ENCODE data around the gene P2RY14. TPM values are rescaled to one million over a fixed set of nuclear protein-coding genes. Genes with fewer than 3 reads are reported as not detected.
"Not testable (repeated sequence)": the region's sequence is repeated elsewhere in the genome, so short reads cannot be mapped to it uniquely, and the experiment has no call there.

P2RY14 gene
- total RNA-seq, 8 experiments from 2014 or later, result 0.29 to 5.6 (median 1.3) TPM

DNA sequence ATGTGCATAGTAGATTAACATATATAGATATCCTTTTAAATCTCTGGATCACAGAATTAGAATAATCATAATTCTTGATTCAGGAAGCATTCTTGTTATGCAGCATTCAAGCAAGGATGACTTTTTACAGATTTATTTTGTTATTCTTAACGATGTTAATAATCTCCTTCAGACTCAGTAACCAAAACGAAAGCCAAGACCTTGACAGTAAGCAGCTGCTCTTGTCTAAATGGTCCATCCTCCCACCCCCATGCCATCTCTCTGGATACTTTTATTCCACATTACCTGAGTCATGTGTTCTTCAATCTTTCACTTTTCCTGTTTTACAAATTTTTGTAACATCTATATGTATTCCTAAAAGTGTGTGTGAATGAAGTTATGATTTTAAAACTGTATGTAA, 42.0 kb downstream of the P2RY14 start:
- Histone ChIP-seq H3K4me3 (no peak overlapping the region), H3K27ac (no peak overlapping the region), H3K4me1 (replicated peaks in 1 of 2) (no peaks in the 10 kb centered on the region)
- in situ Hi-C loops (cut with MboI; ENCODE audit: low pct_unique_long_range_greater_than_20kb in 2 of 9, low sequenced_read_pairs in 9 of 9, unreplicated experiment in 9 of 9), result no loop called here
- ATAC-seq (replicated peaks in 6 of 8), result peak in 1 of 8 experiments; percentile 68
- 0 to 100% (median 89%) methylated on average over 1 to 2 of the region's 2 CpGs; no CpG with 5 or more reads in 1 of the 10 experiments for WGBS, 10 experiments

DNA sequence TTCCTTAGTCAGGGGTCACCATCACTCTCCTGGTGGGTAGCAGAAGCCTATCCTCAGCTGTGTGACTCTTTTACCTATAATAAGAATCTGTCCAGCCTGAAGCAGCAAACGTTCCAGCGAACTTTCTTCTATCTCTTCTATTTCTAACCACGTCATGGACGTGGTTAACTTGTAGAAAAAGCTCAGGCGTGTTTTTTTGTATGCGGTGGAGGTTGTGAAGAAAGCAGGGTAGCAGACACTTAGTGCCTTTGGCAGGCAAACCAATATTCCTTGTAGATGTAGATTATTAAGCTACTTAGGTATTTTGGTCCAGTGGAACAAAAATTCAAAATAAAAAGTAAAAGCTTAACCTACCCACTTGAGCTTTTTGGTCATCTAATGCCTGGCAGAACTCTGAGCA, 43.5 kb downstream of the P2RY14 start:
- 18 to 100% (median 95%) methylated on average over 2 to 6 of the region's 6 CpGs; no CpG with 5 or more reads in 2 of the 10 experiments for WGBS, 10 experiments
- in situ Hi-C loops (cut with MboI; ENCODE audit: low pct_unique_long_range_greater_than_20kb in 2 of 9, low sequenced_read_pairs in 9 of 9, unreplicated experiment in 9 of 9), result no loop called here
- H3K4me1 ChIP-seq (replicated peaks in 1 of 2), result no peaks in the 10 kb centered on the region

DNA sequence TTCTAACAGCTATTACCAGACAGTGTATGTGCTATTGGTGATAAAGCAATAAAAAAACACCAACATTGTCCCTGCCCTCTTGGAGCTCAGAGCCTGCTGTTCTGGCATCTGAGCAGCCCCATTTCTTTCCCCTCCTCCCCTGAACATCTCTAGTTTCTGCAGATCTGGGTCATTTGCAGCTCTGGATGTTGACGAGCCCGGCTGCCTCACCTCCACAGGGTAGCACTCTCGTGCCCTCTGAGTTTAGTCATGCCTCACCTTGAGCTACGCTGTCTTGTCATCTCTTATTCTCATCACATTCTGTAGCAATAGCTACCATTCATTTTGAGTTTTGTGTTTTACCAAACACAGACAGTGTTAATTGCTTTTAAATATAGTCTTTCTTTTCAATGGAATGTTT, 45.4 kb downstream of the P2RY14 start:
- ATAC-seq (replicated peaks in 6 of 8), result no peak
- no peak overlapping the region for H3K4me3 ChIP-seq
- WGBS, 10 experiments, result 61 to 89% (median 74%) methylated on average over 1 to 4 of the region's 4 CpGs; no CpG with 5 or more reads in 4 of the 10 experiments
- no peak overlapping the region for H3K27ac ChIP-seq
- in situ Hi-C loops (cut with MboI; ENCODE audit: low pct_unique_long_range_greater_than_20kb in 2 of 9, low sequenced_read_pairs in 9 of 9, unreplicated experiment in 9 of 9), result no loop called here
- H3K4me1 ChIP-seq (replicated peaks in 1 of 2), result peaks cover 5 to 6% of the 10 kb centered on the region in 2 donors

More for the DNA sequence above, 43.5 kb downstream of the P2RY14 start:
- Histone ChIP-seq H3K4me3 (no peak overlapping the region), H3K27ac (no peak overlapping the region)
- no peak for ATAC-seq (replicated peaks in 6 of 8)

DNA sequence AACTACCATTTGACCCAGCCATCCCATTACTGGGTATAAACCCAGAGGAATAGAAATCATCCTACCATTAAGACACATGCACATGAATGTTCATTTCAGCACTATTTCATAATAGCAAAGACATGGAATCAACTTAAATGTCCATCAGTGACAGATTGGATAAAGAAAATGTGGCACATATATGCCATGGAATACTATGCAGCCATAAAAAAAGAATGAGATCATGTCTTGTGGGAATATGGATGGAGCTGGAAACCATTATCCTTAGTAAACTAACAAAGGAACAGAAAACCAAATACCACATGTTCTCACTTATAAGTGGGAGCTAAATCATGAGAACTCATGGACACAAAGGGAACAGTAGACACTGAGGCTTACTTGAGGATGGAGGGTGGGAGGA, 45.9 kb downstream of the P2RY14 start:
- not testable (repeated sequence) for ATAC-seq (replicated peaks in 6 of 8)

DNA sequence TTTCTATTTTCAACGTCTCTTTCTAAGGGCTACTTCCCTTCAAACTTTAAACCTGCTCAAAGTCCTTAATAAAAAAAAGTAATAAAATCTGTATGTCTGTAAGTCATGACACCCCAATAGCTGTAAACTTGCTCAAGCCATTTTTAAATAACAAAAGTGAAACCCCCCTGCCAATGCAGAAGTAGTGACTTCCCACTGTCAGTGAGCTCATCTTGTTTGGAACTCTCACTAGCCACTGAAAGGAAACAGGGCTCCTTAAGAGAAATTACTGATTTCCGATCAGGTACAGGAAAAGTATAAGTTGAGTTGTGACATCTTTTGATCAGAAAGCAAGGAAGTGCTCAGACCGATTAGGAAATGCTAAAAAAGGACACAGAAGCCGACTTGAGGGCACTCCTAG, 47.7 kb downstream of the P2RY14 start:
- in situ Hi-C loops (cut with MboI; ENCODE audit: low pct_unique_long_range_greater_than_20kb in 2 of 9, low sequenced_read_pairs in 9 of 9, unreplicated experiment in 9 of 9), result no loop called here
- no peak overlapping the region for H3K27ac ChIP-seq
- peaks cover 5 to 6% of the 10 kb centered on the region in 2 donors for H3K4me1 ChIP-seq (replicated peaks in 1 of 2)
- no peak overlapping the region for H3K4me3 ChIP-seq
- no peak for ATAC-seq (replicated peaks in 6 of 8)
- 20 to 89% (median 55%) methylated on average over 1 to 4 of the region's 4 CpGs for WGBS, 10 experiments

More for the DNA sequence above, 45.9 kb downstream of the P2RY14 start:
- H3K4me1 ChIP-seq (replicated peaks in 1 of 2); in situ Hi-C loops (cut with MboI; ENCODE audit: low pct_unique_long_range_greater_than_20kb in 2 of 9, low sequenced_read_pairs in 9 of 9, unreplicated experiment in 9 of 9); H3K27ac ChIP-seq; H3K4me3 ChIP-seq: not testable (repeated sequence)

DNA sequence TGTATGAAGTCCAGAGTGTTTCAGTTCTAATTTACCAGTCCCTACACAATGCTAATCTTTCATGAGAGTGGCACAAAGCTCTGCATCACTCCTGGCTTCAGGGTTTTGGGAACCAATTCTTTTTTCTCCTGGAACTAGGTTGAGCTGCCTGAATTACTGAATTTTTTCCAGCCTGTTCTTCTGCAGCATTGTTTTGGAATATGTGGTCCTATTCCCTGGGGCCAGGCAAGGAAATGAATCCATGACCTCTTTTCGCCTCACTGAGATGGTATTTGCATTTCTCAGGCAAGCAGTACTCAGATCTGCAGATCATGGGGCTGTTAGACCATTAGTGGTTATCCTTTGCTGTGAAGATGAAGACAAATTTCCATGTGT, 49.7 kb downstream of the P2RY14 start:
- in situ Hi-C loops (cut with MboI; ENCODE audit: low pct_unique_long_range_greater_than_20kb in 2 of 9, low sequenced_read_pairs in 9 of 9, unreplicated experiment in 9 of 9), result no loop called here
- H3K4me3 ChIP-seq, result no peak overlapping the region
- H3K4me1 ChIP-seq (replicated peaks in 1 of 2), result peaks cover 5 to 6% of the 10 kb centered on the region in 2 donors
- ATAC-seq (replicated peaks in 6 of 8), result peak in 7 of 8 experiments; percentile 5 to 49 (median 29)
- whole genome bisulfite sequencing, 10 experiments, result 0 to 100% (median 60%) methylated on average over 1 of the region's 1 CpG; no CpG with 5 or more reads in 3 of the 10 experiments
- no peak overlapping the region for H3K27ac ChIP-seq

DNA sequence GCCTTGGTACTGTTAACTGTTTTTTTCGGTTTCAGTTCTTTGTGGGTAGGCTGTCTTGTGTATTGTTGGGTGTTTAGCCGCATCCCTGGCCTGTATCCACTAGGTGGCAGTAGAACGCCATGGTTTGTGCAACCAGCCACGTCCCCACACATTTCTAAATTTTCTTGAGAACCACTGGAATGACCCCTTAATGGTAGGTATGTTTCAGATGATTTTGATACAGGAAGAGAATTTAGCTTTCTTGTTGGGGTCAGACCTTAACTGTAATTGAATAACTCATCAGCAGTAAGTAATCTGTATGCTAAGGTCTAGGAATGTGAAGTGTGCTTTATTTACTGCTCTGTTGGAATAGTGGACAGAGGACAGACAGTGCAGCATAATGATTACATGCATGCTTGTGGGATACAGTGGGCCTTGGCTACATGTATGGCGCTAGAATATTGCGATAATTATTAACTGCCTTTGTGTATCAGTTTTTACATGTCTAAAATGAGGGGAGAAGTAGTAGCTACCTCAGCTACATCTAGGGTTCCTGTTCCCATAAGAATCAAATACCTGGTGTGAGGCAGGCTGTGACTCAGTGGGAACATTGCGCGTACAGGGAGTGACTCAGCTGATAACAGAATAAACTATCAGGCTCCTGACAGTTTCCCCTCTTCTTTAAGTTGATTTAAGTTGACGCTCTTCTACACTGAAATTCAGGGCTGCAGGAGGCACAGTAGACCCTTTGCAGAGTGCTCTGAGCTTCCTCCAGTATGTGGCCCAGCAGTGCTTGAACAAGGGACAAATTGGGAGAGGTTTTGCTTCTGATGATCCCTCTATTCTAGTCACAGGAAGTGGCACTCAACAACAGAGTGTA, 50.3 kb downstream of the P2RY14 start:
- 0 to 100% (median 35%) methylated on average over 1 to 7 of the region's 9 CpGs; no CpG with 5 or more reads in 1 of the 10 experiments for WGBS, 10 experiments
- peak; percentile 77 to 94 (median 84) for ATAC-seq (replicated peaks in 6 of 8)
- no peak overlapping the region for H3K4me3 ChIP-seq
- in situ Hi-C loops (cut with MboI; ENCODE audit: low pct_unique_long_range_greater_than_20kb in 2 of 9, low sequenced_read_pairs in 9 of 9, unreplicated experiment in 9 of 9), result no loop called here
- H3K27ac ChIP-seq, result no peak overlapping the region
- peaks cover 5 to 6% of the 10 kb centered on the region in 2 donors for H3K4me1 ChIP-seq (replicated peaks in 1 of 2)

DNA sequence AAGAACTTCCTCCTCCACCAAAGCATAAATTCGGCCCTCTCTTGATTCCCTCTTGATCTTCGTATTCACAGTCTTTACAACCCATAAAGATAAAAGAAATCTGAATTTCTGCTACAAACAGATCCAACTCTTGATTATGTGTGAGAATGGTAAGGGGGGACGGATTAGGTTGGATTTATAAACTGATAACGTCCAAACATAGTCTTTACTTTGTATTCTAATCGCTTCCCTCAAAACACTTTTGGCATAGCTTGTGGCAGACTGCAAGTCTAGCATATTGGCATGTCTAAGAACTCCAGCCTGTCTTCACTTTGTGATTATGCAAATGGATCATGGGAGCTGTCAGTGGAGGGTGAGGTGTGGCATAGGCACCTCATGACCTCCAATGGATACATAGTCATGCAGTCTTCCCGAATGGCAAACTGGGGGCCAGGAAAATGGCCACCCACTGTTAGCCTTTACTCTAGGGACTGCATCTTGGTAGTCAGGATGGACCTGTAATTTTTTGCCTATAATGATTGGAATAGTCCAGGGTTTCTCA, 51.0 kb downstream of the P2RY14 start:
- H3K4me3 ChIP-seq, result no peak overlapping the region
- peak; percentile 14 to 88 (median 38) for ATAC-seq (replicated peaks in 6 of 8)
- in situ Hi-C loops (cut with MboI; ENCODE audit: low pct_unique_long_range_greater_than_20kb in 2 of 9, low sequenced_read_pairs in 9 of 9, unreplicated experiment in 9 of 9), result no loop called here

DNA sequence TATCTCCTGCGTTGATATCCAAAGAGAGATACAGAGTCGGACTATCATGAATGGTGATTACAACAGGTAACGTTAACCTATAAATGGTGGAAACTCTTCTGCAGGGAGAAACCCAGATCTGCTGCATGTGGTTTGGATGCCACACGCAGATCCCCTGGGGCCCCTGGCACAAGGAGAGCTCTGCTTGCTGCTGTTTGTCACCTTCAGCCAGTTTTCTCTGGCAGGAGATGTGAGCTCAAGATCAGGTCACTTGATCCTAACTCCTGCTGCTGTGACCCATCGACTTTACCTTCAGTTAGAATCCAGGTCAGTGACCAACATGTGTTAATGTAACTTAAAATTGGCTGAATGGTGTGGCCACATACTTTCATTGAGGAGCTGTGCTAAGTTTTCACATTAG, 51.5 kb downstream of the P2RY14 start:
- in situ Hi-C loops (cut with MboI; ENCODE audit: low pct_unique_long_range_greater_than_20kb in 2 of 9, low sequenced_read_pairs in 9 of 9, unreplicated experiment in 9 of 9), result no loop called here
- Histone ChIP-seq H3K4me3 (no peak overlapping the region), H3K4me1 (replicated peaks in 1 of 2) (peaks cover 5 to 6% of the 10 kb centered on the region in 2 donors), H3K27ac (no peak overlapping the region)
- WGBS, 10 experiments, result 82 to 100% (median 92%) methylated on average over 1 to 5 of the region's 5 CpGs; no CpG with 5 or more reads in 2 of the 10 experiments
- ATAC-seq (replicated peaks in 6 of 8), result no peak

More for the DNA sequence above, 51.0 kb downstream of the P2RY14 start:
- Histone ChIP-seq H3K4me1 (replicated peaks in 1 of 2) (peaks cover 5 to 6% of the 10 kb centered on the region in 2 donors), H3K27ac (no peak overlapping the region)
- 13 to 100% (median 77%) methylated on average over 1 to 6 of the region's 6 CpGs; no CpG with 5 or more reads in 1 of the 10 experiments for WGBS, 10 experiments

DNA sequence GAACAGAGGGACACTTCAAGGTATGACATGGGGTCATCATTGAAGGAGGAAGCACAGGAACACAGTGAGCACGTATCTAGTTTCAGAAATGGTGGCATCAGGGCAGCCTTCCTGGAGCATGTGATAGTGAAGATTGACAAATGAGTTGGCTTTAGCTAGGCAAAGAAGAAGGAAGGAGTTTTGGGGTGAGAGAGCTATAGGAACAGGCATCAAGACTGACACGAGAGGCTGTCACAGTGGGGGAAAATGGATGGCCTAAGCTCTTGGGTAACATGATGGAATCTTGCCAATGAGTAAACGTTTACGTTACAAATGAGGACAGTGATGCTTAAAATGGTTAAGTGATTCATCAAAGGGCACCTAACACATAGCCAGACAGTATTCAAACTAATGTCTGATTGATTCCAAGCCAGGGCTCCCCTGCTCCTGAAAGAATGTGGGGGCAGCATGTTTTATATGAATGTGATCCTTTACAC, 52.2 kb downstream of the P2RY14 start:
- Histone ChIP-seq H3K4me1 (replicated peaks in 1 of 2) (peaks cover 5 to 6% of the 10 kb centered on the region in 2 donors), H3K27ac (no peak overlapping the region), H3K4me3 (no peak overlapping the region)
- peak in 1 of 8 experiments; percentile 48 for ATAC-seq (replicated peaks in 6 of 8)
- in situ Hi-C loops (cut with MboI; ENCODE audit: low pct_unique_long_range_greater_than_20kb in 2 of 9, low sequenced_read_pairs in 9 of 9, unreplicated experiment in 9 of 9), result no loop called here
- WGBS, 10 experiments, result 14 to 100% (median 58%) methylated on average over 1 to 4 of the region's 4 CpGs; no CpG with 5 or more reads in 1 of the 10 experiments

DNA sequence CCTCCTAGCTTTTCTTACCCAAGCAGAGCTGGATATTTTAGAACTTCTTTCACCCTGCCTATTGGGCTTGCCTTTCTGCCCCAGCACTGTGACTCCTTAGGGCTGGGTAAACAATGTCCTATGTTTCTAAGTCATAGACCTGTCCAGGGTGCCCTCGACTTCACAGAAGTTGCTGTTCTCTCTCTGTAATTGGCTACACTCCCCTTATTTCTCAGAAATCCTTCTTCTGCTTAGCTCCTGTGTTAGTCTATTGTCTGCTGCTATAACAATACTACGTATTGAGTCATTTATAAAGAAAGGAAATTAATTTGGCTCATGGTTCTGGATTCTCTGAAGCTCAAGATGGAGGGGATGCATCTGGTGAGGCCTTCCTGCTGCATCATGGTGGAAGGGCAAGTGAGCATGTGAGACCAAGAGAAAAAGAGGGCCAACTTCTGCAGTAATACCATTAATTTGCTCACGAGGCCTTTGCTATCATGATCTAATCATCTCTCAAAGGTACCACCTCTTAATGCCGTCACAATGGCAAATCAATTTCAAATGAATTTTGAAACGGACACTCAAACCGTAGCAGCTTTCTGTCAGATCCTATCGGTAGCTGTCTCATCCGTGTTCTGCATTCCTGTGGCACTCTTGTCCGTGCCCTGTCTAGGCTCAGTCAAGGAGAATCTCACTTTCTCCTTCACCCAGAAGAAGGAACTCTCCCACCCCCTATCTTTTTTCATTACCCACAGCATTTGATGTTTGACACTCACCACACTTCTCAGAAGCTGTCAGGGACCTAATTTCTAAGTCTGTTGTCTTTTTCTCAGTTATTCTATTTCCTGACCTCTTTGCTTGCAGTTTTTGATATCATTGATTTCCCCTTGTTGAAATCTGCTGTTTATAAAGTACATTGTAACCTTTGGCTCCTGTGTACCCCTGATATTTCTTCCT, 53.0 kb downstream of the P2RY14 start:
- Histone ChIP-seq H3K4me3 (no peak overlapping the region), H3K27ac (no peak overlapping the region), H3K4me1 (replicated peaks in 1 of 2) (peaks cover 5 to 6% of the 10 kb centered on the region in 2 donors)
- 57 to 100% (median 89%) methylated on average over 2 to 9 of the region's 9 CpGs for WGBS, 10 experiments
- no peak for ATAC-seq (replicated peaks in 6 of 8)
- in situ Hi-C loops (cut with MboI; ENCODE audit: low pct_unique_long_range_greater_than_20kb in 2 of 9, low sequenced_read_pairs in 9 of 9, unreplicated experiment in 9 of 9), result no loop called here

DNA sequence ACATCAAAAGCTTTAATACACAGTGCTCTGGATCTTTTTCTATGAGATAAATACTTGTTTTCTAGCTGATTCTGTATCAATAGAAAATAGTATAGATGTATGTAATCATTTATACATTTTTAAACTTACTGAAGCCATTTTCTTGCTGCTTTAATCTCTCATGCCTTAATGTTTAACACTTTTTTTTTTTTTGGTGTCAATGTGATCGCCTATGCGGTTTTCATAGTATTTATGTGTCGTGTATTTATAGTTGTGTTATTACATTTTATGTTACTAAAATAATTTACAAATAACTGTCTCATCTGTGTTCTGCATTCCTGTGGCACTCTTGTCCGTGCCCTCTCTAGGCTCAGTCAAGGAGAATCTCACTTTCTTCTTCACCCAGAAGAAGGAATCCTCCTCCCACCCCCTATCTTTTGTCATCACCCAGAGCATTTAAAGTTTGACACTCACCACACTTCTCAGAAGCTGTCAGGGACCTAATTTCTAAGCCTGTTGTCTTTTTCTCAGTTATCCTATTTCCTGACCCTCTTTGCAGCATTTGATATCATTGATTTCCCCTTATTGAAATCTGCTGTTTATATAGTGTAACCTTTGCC, 54.0 kb downstream of the P2RY14 start:
- ATAC-seq (replicated peaks in 6 of 8), result no peak
- 59 to 100% (median 95%) methylated on average over 2 to 4 of the region's 4 CpGs for WGBS, 10 experiments
- Histone ChIP-seq H3K27ac (no peak overlapping the region), H3K4me1 (replicated peaks in 1 of 2) (peaks cover 5 to 9% of the 10 kb centered on the region in 2 donors), H3K4me3 (no peak overlapping the region)
- in situ Hi-C loops (cut with MboI; ENCODE audit: low pct_unique_long_range_greater_than_20kb in 2 of 9, low sequenced_read_pairs in 9 of 9, unreplicated experiment in 9 of 9), result no loop called here
